ENCODE data around the gene CRTAC1.

DNA sequence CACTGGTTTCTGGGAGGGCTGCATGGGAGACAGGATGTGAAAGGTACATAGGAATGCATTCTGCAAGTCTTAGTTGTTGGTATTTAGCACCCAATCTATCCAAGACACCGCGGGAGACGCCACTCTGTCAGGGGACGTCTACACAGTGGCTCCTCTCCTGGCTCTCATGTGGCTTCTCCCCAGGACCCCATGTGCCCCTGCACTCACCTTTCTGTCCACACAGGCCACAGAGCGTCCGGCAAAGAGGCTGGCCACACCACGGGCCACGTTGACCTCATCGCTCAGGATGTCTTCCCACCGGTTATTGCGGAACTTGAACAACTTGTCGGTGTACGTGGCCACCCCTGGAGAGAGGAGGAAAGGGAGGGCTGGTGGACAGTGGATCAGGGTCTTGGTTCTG is 107.4 kb downstream of the CRTAC1 start:
- TF ChIP-seq, protein P1, sequence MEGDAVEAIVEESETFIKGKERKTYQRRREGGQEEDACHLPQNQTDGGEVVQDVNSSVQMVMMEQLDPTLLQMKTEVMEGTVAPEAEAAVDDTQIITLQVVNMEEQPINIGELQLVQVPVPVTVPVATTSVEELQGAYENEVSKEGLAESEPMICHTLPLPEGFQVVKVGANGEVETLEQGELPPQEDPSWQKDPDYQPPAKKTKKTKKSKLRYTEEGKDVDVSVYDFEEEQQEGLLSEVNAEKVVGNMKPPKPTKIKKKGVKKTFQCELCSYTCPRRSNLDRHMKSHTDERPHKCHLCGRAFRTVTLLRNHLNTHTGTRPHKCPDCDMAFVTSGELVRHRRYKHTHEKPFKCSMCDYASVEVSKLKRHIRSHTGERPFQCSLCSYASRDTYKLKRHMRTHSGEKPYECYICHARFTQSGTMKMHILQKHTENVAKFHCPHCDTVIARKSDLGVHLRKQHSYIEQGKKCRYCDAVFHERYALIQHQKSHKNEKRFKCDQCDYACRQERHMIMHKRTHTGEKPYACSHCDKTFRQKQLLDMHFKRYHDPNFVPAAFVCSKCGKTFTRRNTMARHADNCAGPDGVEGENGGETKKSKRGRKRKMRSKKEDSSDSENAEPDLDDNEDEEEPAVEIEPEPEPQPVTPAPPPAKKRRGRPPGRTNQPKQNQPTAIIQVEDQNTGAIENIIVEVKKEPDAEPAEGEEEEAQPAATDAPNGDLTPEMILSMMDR (IDR thresholded peaks at IDR 0.05): no peak
- TF ChIP-seq POLR2A (IDR thresholded peaks at IDR 0.05) (no peak), EP300 (IDR thresholded peaks at IDR 0.05) (no peak)
